ENCODE measurements around the gene FBXL7. TPM values are rescaled to one million over a fixed set of nuclear protein-coding genes. Genes with fewer than 3 reads are reported as not detected.

The FBXL7 gene
- total and polyA plus RNA-seq, 2 donors (not counting 3 experiments of a cell fraction or from before 2014, with no cell fraction given), result 23.5 to 32.2 TPM

DNA sequence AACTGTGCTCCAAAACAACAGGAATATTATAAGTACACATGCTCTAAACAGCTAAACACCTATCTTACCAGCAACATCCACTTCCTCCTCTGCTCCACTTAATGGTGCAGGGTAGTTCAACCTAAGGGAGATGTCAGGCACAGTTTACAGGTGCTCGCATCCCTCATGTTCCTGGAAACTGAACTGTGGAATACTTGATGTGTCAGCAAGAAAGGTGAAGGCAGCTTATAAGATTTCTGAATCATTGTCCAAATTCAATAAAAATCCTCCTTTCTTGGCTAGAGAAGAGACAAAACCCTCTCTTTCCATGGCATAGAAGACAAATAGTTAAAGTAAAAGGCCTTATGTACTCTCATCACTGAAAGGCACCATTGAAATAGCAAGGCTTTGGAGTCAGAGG is 272.2 kb downstream of the FBXL7 start:
- Histone ChIP-seq H3K9me3 (replicated peaks; ENCODE audit: control insufficient read depth, insufficient read depth, low read length) (no peaks in the 10 kb centered on the region), H4K20me1 (replicated peaks; ENCODE audit: control insufficient read depth, extremely low read depth, insufficient read depth, low read length) (peaks cover 10% of the 10 kb centered on the region), H3K79me2 (ENCODE audit: control insufficient read depth, insufficient read depth, low read length) (no peaks in the 10 kb centered on the region), H3K9ac (replicated peaks; ENCODE audit: extremely low read depth, insufficient read depth, low read length) (no peak overlapping the region), H2AFZ (ENCODE audit: low read depth, low read length) (no peak overlapping the region), H3K36me3 (ENCODE audit: control insufficient read depth in 2 of 2, extremely low read depth in 1 of 2, insufficient read depth in 2 of 2, low read length in 2 of 2) (no peaks in the 10 kb centered on the region), H3K27ac (ENCODE audit: insufficient read depth, low read depth, low read length) (no peak overlapping the region), H3K9me1 (replicated peaks; ENCODE audit: control insufficient read depth, extremely low read depth, insufficient read depth, low read length) (no peaks in the 10 kb centered on the region), H3K4me3 (replicated peaks in 1 of 3; ENCODE audit: insufficient read depth in 1 of 3, low read depth in 1 of 3, low read length in 3 of 3) (no peak overlapping the region), H3K4me2 (ENCODE audit: insufficient read depth, low read length) (no peak overlapping the region), H3K4me1 (ENCODE audit: control insufficient read depth, extremely low read depth, insufficient read depth, low read length) (no peaks in the 10 kb centered on the region), H3K27me3 (ENCODE audit: control insufficient read depth in 2 of 2, insufficient read depth in 2 of 2, low read length in 2 of 2) (no peaks in the 10 kb centered on the region)
- no TSS peak for BruUV-seq (replicated peaks)
- ChIA-PET CTCF (interaction anchor here (1.3 to 1.8 kb wide), 2 partner anchors 23 to 36 kb away, joined by 5 read pairs; no protein-coding TSS in a partner anchor), POLR2A (no interaction called here)
- no peak for DNase-seq (ENCODE audit: low read depth, low spot score)
- TF ChIP-seq EZH2 (IDR thresholded peaks at IDR 0.05; ENCODE audit: borderline replicate concordance, low read depth, low read length, severe bottlenecking) (no peak), POLR2AphosphoS5 (IDR thresholded peaks at IDR 0.05; ENCODE audit: insufficient read depth, low read depth, low read length) (no peak), JUN (IDR thresholded peaks at IDR 0.05; ENCODE audit: borderline replicate concordance, insufficient read depth, insufficient read length, low read depth) (no peak), GATA2 (IDR thresholded peaks at IDR 0.05; ENCODE audit: insufficient read depth, insufficient read length, low read depth, low read length) (no peak), POLR2A (IDR thresholded peaks at IDR 0.05; ENCODE audit: low read depth, low read length) (no peak), FOS (IDR thresholded peaks at IDR 0.05; ENCODE audit: borderline replicate concordance, insufficient read depth, low read length) (no peak), CTCF (IDR thresholded peaks at IDR 0.05; ENCODE audit: extremely low read depth in 1 of 2, insufficient read depth in 1 of 2, low read depth in 1 of 2, low read length in 2 of 2) (no peak), MYC (IDR thresholded peaks at IDR 0.05; ENCODE audit: low read depth, low read length) (no peak)
- TF ChIP-seq, protein P1, sequence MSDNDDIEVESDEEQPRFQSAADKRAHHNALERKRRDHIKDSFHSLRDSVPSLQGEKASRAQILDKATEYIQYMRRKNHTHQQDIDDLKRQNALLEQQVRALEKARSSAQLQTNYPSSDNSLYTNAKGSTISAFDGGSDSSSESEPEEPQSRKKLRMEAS (IDR thresholded peaks at IDR 0.05; ENCODE audit: insufficient read depth, insufficient read length), result no peak
- dilution Hi-C loops (cut with MboI; ENCODE audit: extremely low pct_ligation_motif_present, low sequenced_read_pairs) (no loop called here), intact Hi-C loops (cut with micrococcal nuclease) (no loop called here)
- FAIRE-seq, result no peak

Measured in endothelial cell of umbilical vein (primary cell).